ENCODE measurements around the gene CES3. TPM values are rescaled to one million over a fixed set of nuclear protein-coding genes. Genes with fewer than 3 reads are reported as not detected.
"Not testable (repeated sequence)": the region's sequence is repeated elsewhere in the genome, so short reads cannot be mapped to it uniquely, and the experiment has no call there.

CES3 gene
- total RNA-seq, 1 experiment from 2014 or later, result 0.29 TPM

DNA sequence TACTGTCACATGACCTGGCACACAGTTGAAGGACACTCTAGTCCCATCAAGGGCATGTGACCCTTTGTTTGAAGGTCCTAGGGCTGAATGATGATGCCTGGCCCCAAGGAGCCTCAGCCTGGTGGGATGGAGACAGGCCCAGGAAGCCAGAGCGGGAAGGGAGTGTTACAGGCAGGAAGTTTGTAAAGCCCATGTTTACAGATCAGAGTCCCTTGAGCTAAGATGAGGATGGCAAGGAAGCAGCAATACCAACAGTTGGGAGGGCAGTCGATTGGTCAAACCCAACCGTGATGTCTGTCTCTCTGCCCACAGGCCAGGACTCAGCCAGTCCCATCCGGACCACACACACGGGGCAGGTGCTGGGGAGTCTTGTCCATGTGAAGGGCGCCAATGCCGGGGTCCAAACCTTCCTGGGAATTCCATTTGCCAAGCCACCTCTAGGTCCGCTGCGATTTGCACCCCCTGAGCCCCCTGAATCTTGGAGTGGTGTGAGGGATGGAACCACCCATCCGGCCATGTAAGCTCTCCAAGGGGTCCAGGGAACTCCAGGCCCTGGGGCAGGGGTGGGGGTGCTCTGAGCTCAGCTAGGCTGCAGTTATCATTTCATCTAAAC lies 23.2 kb upstream of the CES3 start:
- in situ Hi-C loops (cut with HindIII; ENCODE audit: low pct_unique_long_range_greater_than_20kb, low sequenced_read_pairs), result no loop called here
- no peak for DNase-seq (ENCODE audit: low read depth, low spot score)

DNA sequence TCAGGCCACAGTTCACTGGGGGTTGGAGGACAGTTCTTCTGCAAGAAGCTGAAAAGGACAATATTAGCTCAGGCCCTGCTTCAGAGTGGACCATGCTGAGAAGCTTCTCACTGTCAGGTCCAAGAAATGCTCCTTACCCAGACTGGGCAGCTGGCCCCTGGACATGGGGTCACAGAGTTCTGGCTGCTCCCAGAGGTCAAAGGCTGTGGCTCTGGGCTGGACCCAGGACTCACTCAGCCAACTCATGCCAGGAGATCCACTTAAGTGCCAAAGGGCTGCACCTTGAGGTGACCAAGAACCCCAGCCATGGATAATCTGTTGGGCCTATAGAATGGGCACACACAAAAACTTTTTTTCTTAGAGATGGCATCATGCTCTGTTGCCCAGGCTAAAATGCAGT lies 21.7 kb upstream of the CES3 start:
- in situ Hi-C loops (cut with HindIII; ENCODE audit: low pct_unique_long_range_greater_than_20kb, low sequenced_read_pairs), result no loop called here
- DNase-seq (ENCODE audit: low read depth, low spot score), result no peak

DNA sequence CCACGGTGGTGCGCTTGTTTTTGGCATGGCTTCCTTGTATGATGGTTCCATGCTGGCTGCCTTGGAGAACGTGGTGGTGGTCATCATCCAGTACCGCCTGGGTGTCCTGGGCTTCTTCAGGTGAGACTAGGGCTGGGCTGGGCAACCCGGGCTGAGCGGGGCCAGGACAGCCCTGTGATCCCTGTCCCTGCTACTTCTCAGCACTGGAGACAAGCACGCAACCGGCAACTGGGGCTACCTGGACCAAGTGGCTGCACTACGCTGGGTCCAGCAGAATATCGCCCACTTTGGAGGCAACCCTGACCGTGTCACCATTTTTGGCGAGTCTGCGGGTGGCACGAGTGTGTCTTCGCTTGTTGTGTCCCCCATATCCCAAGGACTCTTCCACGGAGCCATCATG lies 20.8 kb upstream of the CES3 start:
- in situ Hi-C loops (cut with HindIII; ENCODE audit: low pct_unique_long_range_greater_than_20kb, low sequenced_read_pairs), result no loop called here
- no peak for DNase-seq (ENCODE audit: low read depth, low spot score)

DNA sequence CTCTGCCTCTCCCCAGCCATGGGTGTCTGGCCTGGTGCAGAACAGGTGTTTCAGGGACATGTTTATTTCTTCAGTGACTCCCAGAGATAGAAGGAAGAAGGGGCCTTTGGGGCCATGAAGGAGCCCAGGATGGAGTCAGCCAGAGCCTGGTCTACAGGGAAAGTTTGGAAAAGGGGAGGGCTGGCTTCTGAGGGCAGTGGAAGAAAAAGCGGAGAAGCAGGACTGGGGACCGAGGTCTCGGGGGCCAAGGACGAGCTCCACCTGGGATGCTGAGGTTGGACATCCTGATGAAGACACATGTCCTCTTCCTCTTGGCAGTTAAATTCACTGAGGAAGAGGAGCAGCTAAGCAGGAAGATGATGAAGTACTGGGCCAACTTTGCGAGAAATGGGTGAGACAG lies 18.1 kb upstream of the CES3 start:
- in situ Hi-C loops (cut with HindIII; ENCODE audit: low pct_unique_long_range_greater_than_20kb, low sequenced_read_pairs), result no loop called here
- DNase-seq (ENCODE audit: low read depth, low spot score), result no peak

DNA sequence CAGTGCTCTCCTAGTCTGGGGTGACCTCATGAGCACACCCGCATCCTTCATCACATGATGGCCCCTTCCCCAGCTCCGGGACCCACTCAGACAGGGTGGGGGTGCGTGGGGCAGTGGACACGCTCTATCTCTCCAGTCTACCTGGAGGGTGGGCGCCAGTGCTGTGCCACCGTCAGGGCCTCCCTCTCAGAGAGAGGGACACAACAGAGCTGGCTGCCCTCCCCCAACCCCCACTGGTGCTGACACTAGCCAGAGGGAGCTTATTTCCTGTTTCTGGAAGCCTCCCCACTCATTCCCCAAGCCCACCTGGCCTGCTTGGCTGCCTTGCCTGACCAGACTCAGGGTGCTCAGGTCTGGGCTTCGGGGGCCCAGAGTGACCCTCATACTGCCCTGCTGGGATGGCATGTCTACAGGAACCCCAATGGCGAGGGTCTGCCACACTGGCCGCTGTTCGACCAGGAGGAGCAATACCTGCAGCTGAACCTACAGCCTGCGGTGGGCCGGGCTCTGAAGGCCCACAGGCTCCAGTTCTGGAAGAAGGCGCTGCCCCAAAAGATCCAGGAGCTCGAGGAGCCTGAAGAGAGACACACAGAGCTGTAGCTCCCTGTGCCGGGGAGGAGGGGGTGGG lies 17.5 kb upstream of the CES3 start:
- in situ Hi-C loops (cut with HindIII; ENCODE audit: low pct_unique_long_range_greater_than_20kb, low sequenced_read_pairs), result no loop called here
- no peak for DNase-seq (ENCODE audit: low read depth, low spot score)

DNA sequence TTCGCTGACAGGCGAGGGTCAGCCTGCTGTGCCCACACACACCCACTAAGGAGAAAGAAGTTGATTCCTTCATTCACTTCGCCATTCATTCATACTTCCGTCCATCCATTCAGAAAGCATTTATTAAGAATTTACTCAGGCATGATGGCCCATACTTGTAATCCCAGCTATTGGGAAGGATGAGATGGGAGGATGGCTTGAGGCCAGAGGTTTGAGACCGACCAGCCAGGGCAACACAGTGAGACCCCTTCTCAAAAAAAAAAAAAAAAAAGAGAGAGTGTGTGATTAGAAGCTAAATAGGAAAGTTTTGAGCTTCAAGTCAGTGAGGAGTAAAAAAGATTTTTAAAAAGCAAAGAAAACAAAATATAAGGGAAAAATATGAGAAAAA lies 17.0 kb upstream of the CES3 start:
- no peak for DNase-seq (ENCODE audit: low read depth, low spot score)
- in situ Hi-C loops (cut with HindIII; ENCODE audit: low pct_unique_long_range_greater_than_20kb, low sequenced_read_pairs), result no loop called here

DNA sequence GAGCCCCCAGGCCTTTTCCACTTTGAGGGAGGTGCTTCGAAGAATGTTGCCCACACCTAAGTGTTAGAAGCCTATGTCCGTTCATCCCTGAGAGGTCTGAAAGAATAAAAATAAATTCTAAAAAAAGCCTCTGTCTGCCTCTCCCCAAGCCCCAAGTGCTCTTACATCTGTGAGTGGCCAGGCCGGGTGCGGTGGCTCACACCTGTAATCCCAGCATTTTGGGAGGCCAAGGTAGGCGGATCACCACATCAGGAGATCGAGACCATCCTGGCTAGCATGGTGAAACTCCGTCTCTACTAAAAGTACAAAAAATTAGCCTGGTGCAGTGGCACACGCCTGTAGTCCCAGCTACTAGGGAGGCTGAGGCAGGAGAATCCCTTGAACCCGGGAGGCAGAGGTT lies 16.1 kb upstream of the CES3 start:
- in situ Hi-C loops (cut with HindIII; ENCODE audit: low pct_unique_long_range_greater_than_20kb, low sequenced_read_pairs); DNase-seq (ENCODE audit: low read depth, low spot score): not testable (repeated sequence)

DNA sequence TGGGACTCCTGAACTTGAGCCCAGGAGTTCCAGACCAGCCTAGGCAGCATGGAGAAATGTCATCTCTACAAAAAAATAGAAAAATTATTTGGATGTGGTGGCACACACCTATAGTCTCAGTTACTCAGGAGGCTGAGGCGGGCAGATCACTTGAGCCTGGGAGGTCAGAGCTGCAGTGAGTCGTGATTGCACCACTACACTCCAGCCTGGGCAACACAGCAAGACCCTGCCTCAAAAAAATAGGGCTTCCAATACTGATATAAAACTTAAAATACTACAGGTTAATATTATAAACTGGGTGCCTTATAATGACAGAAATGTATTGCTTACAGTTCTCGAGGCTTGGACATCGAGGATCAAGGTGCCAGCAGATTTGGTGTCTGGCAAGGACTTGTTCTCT lies 15.1 kb upstream of the CES3 start:
- DNase-seq (ENCODE audit: low read depth, low spot score), result no peak
- in situ Hi-C loops (cut with HindIII; ENCODE audit: low pct_unique_long_range_greater_than_20kb, low sequenced_read_pairs), result no loop called here

DNA sequence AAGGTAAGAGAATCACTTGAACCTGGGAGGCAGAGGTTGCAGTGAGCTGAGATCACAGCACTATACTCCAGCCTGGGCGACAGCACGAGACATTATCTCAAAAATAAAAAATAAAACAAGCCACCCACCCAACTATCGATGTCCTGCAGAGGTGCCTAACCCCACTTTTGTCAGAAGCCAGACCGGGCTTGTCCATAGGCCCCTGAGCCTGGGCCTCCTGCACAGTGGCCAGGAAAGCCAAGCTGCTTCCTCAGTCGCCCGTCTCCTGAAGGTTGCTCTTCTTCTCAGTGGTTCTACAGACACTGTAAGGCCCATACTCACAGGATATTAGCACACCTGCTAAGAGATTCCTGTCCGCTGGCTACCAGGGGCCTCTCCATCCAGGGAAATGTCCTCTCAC lies 14.5 kb upstream of the CES3 start:
- in situ Hi-C loops (cut with HindIII; ENCODE audit: low pct_unique_long_range_greater_than_20kb, low sequenced_read_pairs), result no loop called here
- DNase-seq (ENCODE audit: low read depth, low spot score), result no peak

DNA sequence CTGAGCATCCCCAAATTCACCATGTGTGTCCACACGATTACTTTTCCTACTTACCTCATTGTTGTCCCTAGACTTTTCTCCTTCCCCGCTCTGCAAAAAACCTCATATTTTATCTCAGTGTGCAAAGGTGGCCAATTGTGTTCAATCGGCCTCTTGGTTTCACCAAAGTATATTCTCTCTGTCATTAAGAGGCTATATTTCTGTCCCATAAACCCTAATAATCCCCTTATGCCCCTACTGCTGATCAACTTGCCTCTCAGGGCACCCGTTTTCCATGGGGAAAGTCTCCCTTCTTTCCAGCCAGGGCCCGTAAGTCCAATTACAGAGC lies 14.1 kb upstream of the CES3 start:
- in situ Hi-C loops (cut with HindIII; ENCODE audit: low pct_unique_long_range_greater_than_20kb, low sequenced_read_pairs), result no loop called here
- no peak for DNase-seq (ENCODE audit: low read depth, low spot score)

DNA sequence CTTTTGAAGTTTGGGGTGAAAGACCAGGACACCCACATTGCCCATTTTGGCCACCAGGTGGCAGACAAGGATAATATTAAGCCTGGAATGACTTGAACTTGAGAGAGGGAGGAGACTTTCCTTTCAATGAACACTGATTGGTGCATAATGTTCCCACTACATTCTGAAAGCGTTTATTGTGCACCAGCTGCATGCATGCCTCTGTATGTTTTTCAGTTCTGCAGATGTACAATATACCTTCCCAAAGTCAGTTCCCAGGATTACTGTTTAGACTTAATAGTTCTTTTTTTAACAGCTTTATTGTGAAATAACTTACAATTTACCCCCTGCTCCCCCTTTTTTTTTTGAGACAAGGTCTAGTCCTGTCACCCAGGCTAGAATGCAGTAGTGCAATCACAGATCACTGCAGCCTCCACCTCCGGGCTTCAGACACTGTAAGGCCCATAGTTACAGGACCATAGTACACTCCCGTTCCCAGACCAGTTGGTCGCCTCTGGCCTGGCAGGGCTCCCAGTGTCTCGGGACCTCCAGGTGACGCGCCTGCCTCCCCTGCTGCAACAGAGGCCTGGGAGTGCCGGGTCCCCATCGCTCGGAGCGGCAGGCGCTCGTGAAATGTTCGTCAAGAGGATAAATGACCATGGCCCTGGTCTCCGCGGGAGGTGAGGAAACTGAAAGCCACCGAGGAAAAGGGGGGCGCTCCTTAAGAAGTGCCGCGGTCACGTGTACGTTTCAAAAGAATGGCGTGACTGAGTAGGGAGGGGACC lies 13.6 kb upstream of the CES3 start:
- in situ Hi-C loops (cut with HindIII; ENCODE audit: low pct_unique_long_range_greater_than_20kb, low sequenced_read_pairs), result no loop called here

DNA sequence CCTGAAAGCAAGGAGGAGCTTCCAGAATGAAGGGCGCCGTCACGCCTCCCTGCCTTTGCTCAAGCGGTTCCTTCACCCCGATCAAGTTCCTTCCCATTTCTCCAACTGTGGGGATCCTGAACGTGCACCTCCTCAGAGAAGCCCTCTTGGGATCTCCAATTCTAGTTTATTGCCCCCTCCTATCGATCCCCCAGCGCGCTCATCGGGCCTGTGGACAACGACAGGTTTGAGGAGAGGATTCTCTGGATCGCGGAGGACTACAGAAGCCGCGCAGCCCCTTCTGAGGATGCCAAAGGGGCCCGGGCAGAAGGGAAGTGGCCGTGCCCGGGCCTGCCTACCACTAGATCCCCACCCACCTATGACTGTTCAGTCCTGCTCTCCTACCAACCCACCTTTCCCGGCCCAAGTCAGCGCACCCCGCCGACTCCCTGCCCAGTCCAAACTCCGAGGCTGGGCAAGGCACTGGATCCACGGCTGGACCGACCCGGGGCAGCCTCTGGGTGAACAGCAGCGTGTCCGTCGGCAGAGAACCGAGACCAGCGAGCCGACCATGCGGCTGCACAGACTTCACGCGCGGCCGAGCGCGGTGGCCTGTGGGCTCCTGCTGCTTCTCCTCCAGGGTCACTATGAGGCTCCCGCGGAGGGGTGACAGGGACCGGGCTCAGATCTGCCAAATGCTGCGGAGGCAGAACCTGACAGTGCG lies 12.8 kb upstream of the CES3 start:
- in situ Hi-C loops (cut with HindIII; ENCODE audit: low pct_unique_long_range_greater_than_20kb, low sequenced_read_pairs), result no loop called here
- DNase-seq (ENCODE audit: low read depth, low spot score), result no peak

More for the DNA sequence above, 13.6 kb upstream of the CES3 start:
- peak; percentile 88 for DNase-seq (ENCODE audit: low read depth, low spot score)

DNA sequence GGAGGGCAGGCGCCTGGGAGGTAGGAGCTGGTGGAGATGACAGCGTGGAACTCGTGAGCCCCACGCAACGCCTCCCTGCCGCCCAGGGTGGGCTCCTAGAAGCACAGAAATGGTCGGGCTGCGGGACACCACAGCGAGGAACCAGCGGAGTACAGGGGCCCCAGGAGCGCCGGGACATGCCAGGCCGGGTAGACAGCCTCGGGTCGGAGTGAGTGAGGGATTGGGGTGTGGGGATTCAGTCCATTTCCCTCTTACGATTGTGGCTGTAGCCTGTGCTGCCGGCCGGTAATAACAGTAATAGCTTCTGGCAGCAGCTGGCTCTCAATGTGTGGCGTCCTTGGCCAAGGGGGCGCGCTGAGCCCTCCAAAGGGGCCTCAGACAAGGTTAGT lies 12.2 kb upstream of the CES3 start:
- no peak for DNase-seq (ENCODE audit: low read depth, low spot score)
- in situ Hi-C loops (cut with HindIII; ENCODE audit: low pct_unique_long_range_greater_than_20kb, low sequenced_read_pairs), result no loop called here

DNA sequence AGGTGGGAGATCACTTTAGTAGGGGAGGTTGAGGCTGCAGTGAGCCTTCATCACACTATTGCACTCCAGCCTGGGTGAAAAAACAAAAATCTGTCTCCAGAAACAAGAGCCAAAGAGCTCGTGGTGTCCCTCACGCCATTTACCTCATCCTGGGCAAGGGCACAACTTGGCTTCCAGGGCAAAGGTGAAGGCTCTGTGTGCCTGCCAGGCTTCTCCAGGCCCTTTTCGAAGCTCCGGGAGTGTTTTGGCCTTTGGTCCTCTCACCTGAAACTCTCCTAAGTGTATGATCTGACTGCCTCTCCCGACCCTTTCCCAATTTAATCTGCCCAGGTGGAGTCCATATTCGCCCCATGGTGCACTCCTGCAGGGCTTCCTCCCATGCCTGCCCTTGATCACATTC lies 11.6 kb upstream of the CES3 start:
- in situ Hi-C loops (cut with HindIII; ENCODE audit: low pct_unique_long_range_greater_than_20kb, low sequenced_read_pairs), result no loop called here
- DNase-seq (ENCODE audit: low read depth, low spot score), result no peak

DNA sequence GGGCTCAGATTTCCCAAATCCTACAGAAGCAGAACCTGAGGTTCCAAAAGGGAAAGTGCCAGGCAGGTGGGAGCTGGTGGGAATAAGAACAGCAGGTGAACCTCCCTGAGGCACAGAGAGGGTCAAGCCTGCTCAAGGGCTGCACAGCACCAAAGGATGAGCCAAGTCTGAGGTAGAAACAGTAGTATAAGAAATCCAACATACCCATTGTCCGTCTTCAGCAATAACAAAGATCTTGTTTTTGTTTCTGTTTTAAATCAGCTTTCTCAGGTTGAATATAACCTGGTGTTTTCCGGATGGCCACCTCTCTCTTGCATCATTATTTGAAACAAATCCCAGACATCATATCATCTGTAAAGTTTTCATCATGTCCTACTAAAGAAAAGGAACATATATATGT lies 10.6 kb upstream of the CES3 start:
- in situ Hi-C loops (cut with HindIII; ENCODE audit: low pct_unique_long_range_greater_than_20kb, low sequenced_read_pairs), result no loop called here
- DNase-seq (ENCODE audit: low read depth, low spot score), result no peak

DNA sequence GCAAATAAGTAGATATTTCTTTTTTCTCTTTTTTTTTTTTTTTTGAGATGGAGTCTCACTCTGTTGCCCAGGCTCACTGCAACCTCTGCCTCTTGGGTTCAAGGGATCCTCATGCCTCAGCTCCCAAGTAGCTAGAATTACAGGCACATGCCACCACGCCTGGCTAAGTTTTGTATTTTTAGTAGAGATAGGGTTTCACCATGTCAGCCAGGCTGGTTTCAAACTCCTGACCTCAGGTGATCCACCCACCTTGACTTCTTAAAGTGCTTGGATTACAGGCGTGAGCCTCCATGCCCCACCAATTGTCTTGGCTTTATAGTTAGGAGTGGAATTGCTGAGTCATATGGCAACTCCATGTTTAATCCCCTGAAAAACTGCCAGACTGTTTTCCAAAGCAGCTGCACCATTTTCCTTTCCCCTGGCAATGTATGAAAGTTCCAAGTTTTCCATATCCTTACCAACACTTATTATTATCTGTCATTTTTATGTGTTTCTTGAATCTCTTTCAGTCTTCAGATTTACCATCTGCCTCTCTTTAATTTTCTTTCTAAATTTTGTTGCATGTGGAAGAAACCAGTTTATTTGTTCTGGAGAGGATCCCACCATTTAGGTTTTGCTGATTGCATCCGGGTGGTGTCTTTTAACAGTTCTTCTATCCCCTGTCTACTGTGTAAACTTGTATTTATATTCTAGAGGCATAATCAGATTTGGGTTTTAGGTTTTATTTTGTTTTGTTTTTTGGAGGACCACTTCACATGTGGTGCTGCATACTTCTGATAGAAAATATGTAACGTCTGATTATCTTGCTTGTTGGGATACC lies 9.9 kb upstream of the CES3 start:
- DNase-seq (ENCODE audit: low read depth, low spot score), result no peak
- in situ Hi-C loops (cut with HindIII; ENCODE audit: low pct_unique_long_range_greater_than_20kb, low sequenced_read_pairs), result no loop called here

DNA sequence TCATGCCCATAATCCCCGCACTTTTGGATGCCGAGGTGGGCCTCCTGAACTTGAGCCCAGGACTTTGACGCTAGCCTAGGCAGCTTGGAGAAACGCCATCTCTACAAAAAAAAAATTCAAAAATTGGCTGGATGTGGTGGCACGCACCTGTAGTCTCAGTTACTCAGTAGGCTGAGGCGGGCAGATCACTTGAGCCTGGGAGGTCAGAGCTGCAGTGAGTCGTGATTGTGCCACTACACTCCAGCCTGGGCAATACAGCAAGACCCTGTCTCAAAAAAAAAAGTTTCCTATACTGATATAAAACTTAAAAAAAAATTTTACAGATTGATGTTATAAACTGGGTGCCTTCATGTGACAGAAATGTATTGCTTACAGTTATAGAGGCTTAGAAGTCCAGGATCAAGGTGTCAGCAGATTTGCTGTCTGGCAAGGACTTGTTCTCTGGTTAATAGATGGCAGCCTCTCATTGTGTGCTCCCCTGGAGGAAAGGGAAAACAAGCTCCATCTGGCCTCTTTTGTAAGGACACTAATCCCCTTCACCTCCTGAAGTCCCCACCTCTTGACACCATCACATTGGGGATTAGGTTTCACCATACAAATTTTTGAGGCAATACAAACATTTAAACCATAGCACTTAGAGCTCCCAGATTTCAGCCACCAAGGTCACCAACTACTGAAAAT lies 8.5 kb upstream of the CES3 start:
- in situ Hi-C loops (cut with HindIII; ENCODE audit: low pct_unique_long_range_greater_than_20kb, low sequenced_read_pairs), result no loop called here
- no peak for DNase-seq (ENCODE audit: low read depth, low spot score)

All from SK-MEL-5 (cell line).